Chondrocyte (in vitro differentiated cells): ENCODE data around the gene NUDT3. TPM values are rescaled to one million over a fixed set of nuclear protein-coding genes. Genes with fewer than 3 reads are reported as not detected.
A peak's percentile ranks its signal among the peaks of the same experiment; 100 is the strongest.

ENCODE experiments used
- DNase-seq: peaks from one replicate; pipeline ENCODE4 v3.0.0; 2021; ENCODE audit warnings: mixed read lengths, low spot score
- H3K27ac Mint-ChIP-seq: one replicate; pipeline ENCODE4 v1.8.0; 2021; ENCODE audit warnings: mild to moderate bottlenecking, moderate library complexity, mixed read lengths; ENCODE audit not compliant: unreplicated experiment
- H3K27me3 Mint-ChIP-seq: 2 replicates; pipeline ENCODE4 v1.8.0; 2021; ENCODE audit warnings: low read depth, mixed read lengths
- H3K36me3 Mint-ChIP-seq: 2 replicates; pipeline ENCODE4 v1.8.0; 2021; ENCODE audit warnings: low read depth, mixed read lengths
- H3K4me1 Mint-ChIP-seq: 2 replicates; pipeline ENCODE4 v1.8.0; 2021; ENCODE audit warnings: low read depth, mild to moderate bottlenecking, mixed read lengths
- H3K4me3 Mint-ChIP-seq: one replicate; pipeline ENCODE4 v1.8.0; 2021; ENCODE audit warnings: mild to moderate bottlenecking, moderate library complexity, mixed read lengths; ENCODE audit not compliant: unreplicated experiment
- H3K9me3 Mint-ChIP-seq: 2 replicates; pipeline ENCODE4 v1.8.0; 2021; ENCODE audit warnings: low read depth, mixed read lengths
- CTCF ChIP-seq: fragments of 200-600 bp; sonication (generic); IDR thresholded peaks from 2 replicates; pipeline ENCODE4 v1.5.0; 2021; ENCODE audit warnings: antibody characterized with exemption, mild to moderate bottlenecking, moderate library complexity
- total RNA-seq: library from RNA; stranded (reverse); gene quantifications from 3 replicates; pipeline ENCODE4 v1.2.1, GENCODE V29; 2021

The NUDT3 gene
- total RNA-seq, 1 donor from 2014 or later = 22.0 TPM

- Mint-ChIP-seq H3K27ac (no peak overlapping the region), H3K27me3 (no peaks in the 10 kb centered on the region), H3K4me3 (no peak overlapping the region), H3K4me1 (peaks cover 70% of the 10 kb centered on the region), H3K36me3 (peaks cover 3% of the 10 kb centered on the region), H3K9me3 (no peaks in the 10 kb centered on the region)
- no peak for DNase-seq
- TF ChIP-seq CTCF = no peak
These were observed 53.0 kb downstream of the NUDT3 start for GRCh38 chr6:34339432-34339831.

GRCh38 chr6:34338811-34339210 is 53.7 kb downstream of the NUDT3 start:
- Mint-ChIP-seq H3K27me3 (no peaks in the 10 kb centered on the region), H3K36me3 (peaks cover 3% of the 10 kb centered on the region), H3K4me1 (peaks cover 73% of the 10 kb centered on the region), H3K9me3 (no peaks in the 10 kb centered on the region), H3K27ac (no peak overlapping the region), H3K4me3 (no peak overlapping the region)
- no peak for TF ChIP-seq CTCF
- no peak for DNase-seq

GRCh38 chr6:34338377-34338776 is 54.1 kb downstream of the NUDT3 start:
- Mint-ChIP-seq H3K9me3 (no peaks in the 10 kb centered on the region), H3K4me1 (peaks cover 76% of the 10 kb centered on the region), H3K36me3 (peaks cover 3% of the 10 kb centered on the region), H3K4me3 (no peak overlapping the region), H3K27me3 (no peaks in the 10 kb centered on the region), H3K27ac (no peak overlapping the region)
- no peak for TF ChIP-seq CTCF
- no peak for DNase-seq

GRCh38 chr6:34334796-34335416 is 57.6 kb downstream of the NUDT3 start:
- H3K4me1 Mint-ChIP-seq = peaks cover 65% of the 10 kb centered on the region
- DNase-seq = no peak
- H3K27me3 Mint-ChIP-seq = no peaks in the 10 kb centered on the region
- H3K4me3 Mint-ChIP-seq = no peak overlapping the region
- H3K36me3 Mint-ChIP-seq = peaks cover 1% of the 10 kb centered on the region
- peak overlapping the region; percentile 96 for H3K27ac Mint-ChIP-seq
- no peak for TF ChIP-seq CTCF
- H3K9me3 Mint-ChIP-seq = no peaks in the 10 kb centered on the region

GRCh38 chr6:34333858-34334257 is 58.6 kb downstream of the NUDT3 start:
- Mint-ChIP-seq H3K36me3 (peaks cover 1% of the 10 kb centered on the region), H3K27ac (peak overlapping the region; percentile 75), H3K9me3 (no peaks in the 10 kb centered on the region), H3K27me3 (no peaks in the 10 kb centered on the region), H3K4me3 (no peak overlapping the region), H3K4me1 (peaks cover 58% of the 10 kb centered on the region)
- no peak for DNase-seq
- no peak for TF ChIP-seq CTCF
